Measurements from ENCODE around the gene ERO1B. TPM values are rescaled to one million over a fixed set of nuclear protein-coding genes. Genes with fewer than 3 reads are reported as not detected.
A peak's percentile ranks its signal among the peaks of the same experiment; 100 is the strongest.

ERO1B gene
- total and polyA plus RNA-seq, 4 donors: 6.2 to 14.3 (median 9.3) TPM

DNA sequence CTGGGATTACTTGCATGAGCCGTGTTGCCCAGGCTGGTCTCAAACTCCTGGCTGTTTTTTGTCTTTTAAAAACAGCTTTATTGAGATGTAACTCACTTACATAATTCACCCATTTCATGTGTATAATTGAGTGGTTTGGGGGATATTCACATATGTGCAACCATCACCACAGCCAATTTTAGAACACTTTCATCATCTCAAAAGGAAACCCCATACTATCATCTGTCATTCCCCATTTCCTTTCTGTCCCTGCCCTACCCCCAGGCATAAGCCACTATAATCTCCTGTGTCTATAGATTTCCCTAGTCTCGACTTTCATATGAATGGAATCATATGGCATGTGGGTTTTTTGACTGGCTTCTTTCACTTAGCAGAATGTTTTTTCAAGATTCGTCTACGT, 96.1 kb downstream of the ERO1B start:
- Histone ChIP-seq H3K27me3 (ENCODE audit: control insufficient read depth, insufficient read depth, low read length) (no peaks in the 10 kb centered on the region), H3K4me1 (ENCODE audit: control insufficient read depth, insufficient read depth, low read length) (no peaks in the 10 kb centered on the region), H3K4me3 (ENCODE audit: low read depth, low read length) (no peak overlapping the region), H3K27ac (ENCODE audit: low read depth, low read length) (no peak overlapping the region), H3K9me3 (ENCODE audit: control insufficient read depth, insufficient read depth, low read length) (no peaks in the 10 kb centered on the region), H3K36me3 (ENCODE audit: control insufficient read depth, insufficient read depth, low read length) (peaks cover 6% of the 10 kb centered on the region)
- WGBS (ENCODE audit: insufficient coverage): no CpG with 5 or more reads among the region's 4 CpGs
- DNase-seq (ENCODE audit: low read depth in 4 of 6, low spot score in 6 of 6): no peak

DNA sequence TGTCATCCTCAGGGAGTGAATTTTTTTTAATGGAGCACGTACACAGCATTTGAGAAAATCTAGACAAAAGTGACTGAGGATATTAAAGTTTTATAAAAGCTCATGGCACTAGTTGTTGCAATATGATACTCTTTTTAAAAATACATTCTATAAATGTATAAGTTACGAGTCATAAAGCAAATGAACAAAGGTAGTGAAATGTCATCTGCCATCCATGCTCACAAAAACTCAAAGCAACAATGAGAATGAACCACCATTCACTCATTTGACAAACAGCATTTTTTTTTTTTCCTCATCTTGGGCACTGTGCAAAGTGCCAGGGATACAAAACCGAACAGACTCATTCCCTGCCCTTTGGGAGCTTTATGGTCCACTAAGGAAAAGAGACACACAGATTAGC, 100.7 kb downstream of the ERO1B start:
- Histone ChIP-seq H3K27ac (ENCODE audit: low read depth, low read length) (no peak overlapping the region), H3K4me1 (ENCODE audit: control insufficient read depth, insufficient read depth, low read length) (peaks cover 5% of the 10 kb centered on the region), H3K4me3 (ENCODE audit: low read depth, low read length) (no peak overlapping the region), H3K36me3 (ENCODE audit: control insufficient read depth, insufficient read depth, low read length) (peaks cover 17% of the 10 kb centered on the region), H3K27me3 (ENCODE audit: control insufficient read depth, insufficient read depth, low read length) (no peaks in the 10 kb centered on the region), H3K9me3 (ENCODE audit: control insufficient read depth, insufficient read depth, low read length) (no peaks in the 10 kb centered on the region)
- no CpG with 5 or more reads among the region's 3 CpGs for WGBS (ENCODE audit: insufficient coverage)
- no peak for DNase-seq (ENCODE audit: low read depth in 4 of 6, low spot score in 6 of 6)

DNA sequence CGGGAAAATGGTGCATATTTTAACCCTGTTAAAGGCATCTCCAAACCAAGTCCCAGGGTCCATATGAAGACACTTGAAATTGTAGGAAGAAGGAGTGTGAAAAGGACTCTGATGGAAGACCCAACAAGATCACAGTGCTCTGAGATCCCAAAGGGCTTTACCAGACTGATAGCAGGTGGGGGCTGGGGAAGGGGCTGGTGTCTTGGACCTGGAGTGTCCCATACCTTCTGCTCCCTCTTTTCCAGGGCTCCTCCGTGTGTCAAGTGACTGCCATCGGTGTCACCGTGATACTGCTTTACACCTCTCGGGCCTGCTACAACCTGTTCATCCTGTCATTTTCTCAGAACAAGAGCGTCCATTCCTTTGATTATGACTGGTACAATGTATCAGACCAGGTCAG, 102.1 kb downstream of the ERO1B start:
- DNase-seq (ENCODE audit: low read depth in 4 of 6, low spot score in 6 of 6): no peak
- WGBS (ENCODE audit: insufficient coverage): 95% methylated on average over 6 of the region's 6 CpGs
- H3K27me3 ChIP-seq (ENCODE audit: control insufficient read depth, insufficient read depth, low read length): no peaks in the 10 kb centered on the region
- H3K27ac ChIP-seq (ENCODE audit: low read depth, low read length): no peak overlapping the region
- H3K4me1 ChIP-seq (ENCODE audit: control insufficient read depth, insufficient read depth, low read length): peaks cover 6% of the 10 kb centered on the region
- no peak overlapping the region for H3K4me3 ChIP-seq (ENCODE audit: low read depth, low read length)
- H3K9me3 ChIP-seq (ENCODE audit: control insufficient read depth, insufficient read depth, low read length): no peaks in the 10 kb centered on the region
- H3K36me3 ChIP-seq (ENCODE audit: control insufficient read depth, insufficient read depth, low read length): peaks cover 24% of the 10 kb centered on the region

DNA sequence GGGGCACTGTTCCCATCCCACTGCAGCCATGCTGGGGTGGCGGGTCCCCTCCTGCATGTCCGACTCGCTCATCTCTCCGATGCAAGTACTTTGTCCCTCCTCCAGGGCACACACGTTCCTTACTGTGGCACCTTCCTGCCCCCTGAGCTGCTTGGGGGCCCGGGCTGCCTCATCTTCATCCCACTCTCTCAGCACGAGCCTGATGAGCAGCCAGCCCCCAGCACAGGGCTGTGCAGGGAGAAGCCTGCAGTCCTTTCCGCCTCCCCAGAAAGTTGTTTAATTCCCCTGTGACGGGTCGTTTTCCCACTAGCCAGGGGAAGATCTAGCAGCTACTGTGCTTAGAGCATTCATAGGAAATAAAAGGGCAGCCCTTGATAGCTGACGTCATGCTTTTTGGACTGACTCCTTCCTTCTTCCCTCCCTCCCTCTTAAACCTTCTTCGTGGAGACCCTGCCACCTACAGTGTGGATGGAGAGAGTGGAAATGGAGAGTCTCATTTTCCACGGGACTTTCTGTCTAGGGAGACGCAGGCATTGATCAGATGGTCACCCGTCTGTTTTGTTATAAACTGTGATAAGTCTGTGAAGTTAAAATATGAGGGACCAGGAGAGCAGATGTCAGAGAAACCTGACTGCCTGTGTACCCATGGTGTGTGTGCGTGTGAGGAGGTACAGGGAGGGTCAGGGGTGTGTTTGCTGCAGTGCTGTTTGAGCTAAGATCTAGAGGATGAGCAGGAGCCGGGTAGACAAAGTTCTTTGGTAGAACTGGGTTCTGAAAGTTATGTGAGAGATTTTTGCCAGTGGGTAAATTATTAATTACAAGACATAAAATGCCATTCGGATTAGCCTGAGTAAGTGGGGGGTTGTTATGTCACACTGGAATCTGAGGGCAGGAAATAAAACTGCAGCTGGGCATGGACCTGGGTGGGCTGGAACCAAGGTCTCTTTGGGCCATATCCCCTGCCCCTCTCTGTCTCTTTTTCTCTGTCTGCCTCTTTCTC, 105.1 kb downstream of the ERO1B start:
- Histone ChIP-seq H3K27ac (ENCODE audit: low read depth, low read length) (no peak overlapping the region), H3K27me3 (ENCODE audit: control insufficient read depth, insufficient read depth, low read length) (no peaks in the 10 kb centered on the region), H3K4me1 (ENCODE audit: control insufficient read depth, insufficient read depth, low read length) (peaks cover 6% of the 10 kb centered on the region), H3K4me3 (ENCODE audit: low read depth, low read length) (no peak overlapping the region), H3K36me3 (ENCODE audit: control insufficient read depth, insufficient read depth, low read length) (peaks cover 22% of the 10 kb centered on the region), H3K9me3 (ENCODE audit: control insufficient read depth, insufficient read depth, low read length) (no peaks in the 10 kb centered on the region)
- DNase-seq (ENCODE audit: low read depth in 4 of 6, low spot score in 6 of 6): peak in 3 of 6 donors; percentile 6 to 49 (median 7)
- WGBS (ENCODE audit: insufficient coverage): 74% methylated on average over 13 of the region's 18 CpGs

DNA sequence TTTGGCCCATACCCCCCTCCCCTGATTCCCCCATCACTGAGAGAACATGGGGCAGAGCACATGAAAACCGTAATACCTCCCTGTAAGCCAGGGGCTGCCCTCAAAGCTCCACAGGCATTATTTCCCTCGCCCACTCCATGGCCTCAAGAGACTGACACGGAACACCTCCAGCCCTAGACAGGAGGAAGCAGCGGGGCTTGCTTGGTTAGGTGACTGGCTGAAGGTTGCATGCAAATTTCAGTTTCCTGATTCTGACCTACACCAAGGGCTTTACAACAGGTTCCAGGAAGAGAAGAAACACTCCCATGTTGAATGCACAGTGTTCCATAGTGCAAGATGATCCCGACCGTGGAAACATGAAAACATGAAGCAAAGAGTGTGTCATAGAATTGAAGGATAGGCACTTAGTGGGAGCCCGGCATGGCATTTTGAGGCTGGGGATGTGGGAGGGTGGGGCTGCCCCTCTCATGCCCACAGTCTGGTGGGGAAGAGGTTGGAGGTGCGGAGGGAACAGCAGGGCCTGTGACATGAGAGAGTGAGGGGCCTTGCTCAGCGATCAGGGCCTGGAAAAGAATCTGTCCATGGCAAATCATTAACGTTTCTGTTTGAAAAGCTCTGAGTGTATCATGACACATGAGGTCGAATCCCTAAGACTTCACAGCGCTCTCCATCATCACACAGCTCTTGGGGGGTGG, 106.0 kb downstream of the ERO1B start:
- H3K27me3 ChIP-seq (ENCODE audit: control insufficient read depth, insufficient read depth, low read length): no peaks in the 10 kb centered on the region
- 79% methylated on average over 10 of the region's 12 CpGs for WGBS (ENCODE audit: insufficient coverage)
- H3K36me3 ChIP-seq (ENCODE audit: control insufficient read depth, insufficient read depth, low read length): peaks cover 22% of the 10 kb centered on the region

DNA sequence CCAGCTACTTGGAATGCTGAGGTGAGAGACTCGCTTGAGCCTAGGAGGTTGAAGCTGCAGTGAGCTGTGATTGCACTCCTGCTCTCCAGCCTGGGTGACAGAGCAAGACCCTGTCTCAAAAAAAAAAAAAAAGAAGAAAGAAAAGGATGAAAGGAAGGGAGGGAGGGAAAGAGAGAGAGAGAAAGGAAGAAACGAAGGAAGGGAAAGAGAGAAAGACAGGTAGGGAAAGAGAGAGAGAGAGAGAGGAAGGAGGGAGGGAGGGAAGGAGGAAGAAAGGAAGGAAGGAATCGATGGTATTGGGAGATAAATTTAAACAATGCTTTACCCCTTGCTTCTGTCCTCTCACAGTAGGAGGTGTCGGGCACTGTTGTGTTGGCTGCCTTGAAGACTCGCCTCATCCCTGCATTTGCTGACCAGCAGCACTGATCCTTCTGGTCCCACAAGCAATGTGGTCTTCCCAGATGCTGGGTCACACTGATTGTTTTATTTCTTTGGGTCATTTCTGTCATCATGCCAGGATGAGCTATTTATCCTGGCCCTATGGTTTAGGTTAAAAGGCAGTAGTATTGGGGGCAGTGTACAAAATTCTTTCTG, 108.5 kb downstream of the ERO1B start:
- no peaks in the 10 kb centered on the region for H3K9me3 ChIP-seq (ENCODE audit: control insufficient read depth, insufficient read depth, low read length)
- no peak overlapping the region for H3K4me3 ChIP-seq (ENCODE audit: low read depth, low read length)
- H3K27ac ChIP-seq (ENCODE audit: low read depth, low read length): no peak overlapping the region
- WGBS (ENCODE audit: insufficient coverage): 78% methylated on average over 4 of the region's 5 CpGs
- no peaks in the 10 kb centered on the region for H3K27me3 ChIP-seq (ENCODE audit: control insufficient read depth, insufficient read depth, low read length)
- H3K36me3 ChIP-seq (ENCODE audit: control insufficient read depth, insufficient read depth, low read length): peaks cover 17% of the 10 kb centered on the region
- peaks cover 6% of the 10 kb centered on the region for H3K4me1 ChIP-seq (ENCODE audit: control insufficient read depth, insufficient read depth, low read length)
- no peak for DNase-seq (ENCODE audit: low read depth in 4 of 6, low spot score in 6 of 6)

More for the DNA sequence above, 106.0 kb downstream of the ERO1B start:
- no peak overlapping the region for H3K4me3 ChIP-seq (ENCODE audit: low read depth, low read length)
- no peak for DNase-seq (ENCODE audit: low read depth in 4 of 6, low spot score in 6 of 6)
- H3K4me1 ChIP-seq (ENCODE audit: control insufficient read depth, insufficient read depth, low read length): peaks cover 6% of the 10 kb centered on the region
- no peak overlapping the region for H3K27ac ChIP-seq (ENCODE audit: low read depth, low read length)
- no peaks in the 10 kb centered on the region for H3K9me3 ChIP-seq (ENCODE audit: control insufficient read depth, insufficient read depth, low read length)

DNA sequence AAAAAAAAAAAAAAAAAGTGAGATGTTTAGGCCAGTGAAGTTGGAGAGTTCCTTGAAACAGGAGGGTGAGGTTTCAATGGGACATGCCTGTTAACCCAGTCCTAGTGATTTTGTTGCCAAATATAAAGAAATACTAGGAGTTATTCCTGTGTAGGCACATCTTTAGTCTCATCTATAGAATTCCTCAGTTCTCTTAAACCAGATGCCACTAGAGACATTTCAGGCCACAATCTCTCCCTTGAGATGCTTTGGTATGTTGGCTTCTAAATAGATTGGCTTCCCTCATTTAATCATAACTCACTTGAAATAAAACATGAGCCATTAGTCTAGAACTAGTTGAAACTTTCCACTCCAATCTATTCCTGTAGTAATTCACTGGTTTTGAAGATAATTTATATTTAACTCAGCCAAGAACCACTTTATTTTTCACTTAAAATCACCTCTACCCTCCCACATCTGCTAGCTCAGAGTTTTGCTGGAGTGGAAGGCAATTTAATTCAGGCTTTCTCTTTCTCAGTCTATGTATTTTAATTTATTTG, 109.6 kb downstream of the ERO1B start:
- no peaks in the 10 kb centered on the region for H3K9me3 ChIP-seq (ENCODE audit: control insufficient read depth, insufficient read depth, low read length)
- H3K27me3 ChIP-seq (ENCODE audit: control insufficient read depth, insufficient read depth, low read length): no peaks in the 10 kb centered on the region
- peaks cover 17% of the 10 kb centered on the region for H3K36me3 ChIP-seq (ENCODE audit: control insufficient read depth, insufficient read depth, low read length)
- H3K4me1 ChIP-seq (ENCODE audit: control insufficient read depth, insufficient read depth, low read length): peaks cover 6% of the 10 kb centered on the region
- peak in 1 of 6 donors; percentile 26 for DNase-seq (ENCODE audit: low read depth in 4 of 6, low spot score in 6 of 6)
- H3K4me3 ChIP-seq (ENCODE audit: low read depth, low read length): no peak overlapping the region
- H3K27ac ChIP-seq (ENCODE audit: low read depth, low read length): no peak overlapping the region

DNA sequence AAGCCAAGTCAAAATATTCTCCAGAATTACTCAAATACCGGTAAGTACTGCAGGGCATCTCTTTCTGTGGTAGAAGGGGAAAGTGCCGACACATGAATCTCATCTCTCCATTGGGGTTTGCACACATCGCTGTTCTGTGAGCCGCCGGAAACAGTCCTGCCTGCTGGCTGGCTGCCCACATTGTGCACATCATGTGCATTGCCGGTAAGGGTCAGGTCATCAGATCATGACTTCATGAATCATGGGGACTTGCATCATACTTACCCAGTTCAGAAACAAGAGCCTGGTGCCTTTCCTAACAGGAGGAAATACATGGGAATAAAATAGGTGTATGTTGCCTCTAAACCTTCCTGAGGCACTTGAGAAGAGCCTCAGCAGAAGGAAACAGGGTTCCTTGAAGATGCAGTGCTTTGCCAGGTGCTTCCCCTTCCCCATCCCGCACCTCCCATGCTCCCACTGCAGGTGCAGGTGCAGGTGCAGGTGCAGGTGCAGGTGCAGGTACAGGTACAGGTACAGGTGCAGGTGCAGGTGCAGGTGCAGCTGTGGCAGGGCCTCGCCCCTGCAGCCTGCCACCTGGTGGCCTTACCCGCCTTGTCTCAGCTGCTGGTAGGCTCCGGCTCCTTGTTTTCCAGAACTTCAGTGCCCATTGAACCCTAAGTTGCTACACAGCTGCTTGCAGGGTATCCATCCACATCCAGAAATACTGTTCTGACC, 112.9 kb downstream of the ERO1B start:
- no peak overlapping the region for H3K4me3 ChIP-seq (ENCODE audit: low read depth, low read length)
- DNase-seq (ENCODE audit: low read depth in 4 of 6, low spot score in 6 of 6): no peak
- no peaks in the 10 kb centered on the region for H3K27me3 ChIP-seq (ENCODE audit: control insufficient read depth, insufficient read depth, low read length)
- H3K27ac ChIP-seq (ENCODE audit: low read depth, low read length): no peak overlapping the region
- H3K4me1 ChIP-seq (ENCODE audit: control insufficient read depth, insufficient read depth, low read length): peaks cover 4% of the 10 kb centered on the region
- WGBS (ENCODE audit: insufficient coverage): 98% methylated on average over 4 of the region's 10 CpGs
- H3K36me3 ChIP-seq (ENCODE audit: control insufficient read depth, insufficient read depth, low read length): peaks cover 10% of the 10 kb centered on the region
- no peaks in the 10 kb centered on the region for H3K9me3 ChIP-seq (ENCODE audit: control insufficient read depth, insufficient read depth, low read length)

DNA sequence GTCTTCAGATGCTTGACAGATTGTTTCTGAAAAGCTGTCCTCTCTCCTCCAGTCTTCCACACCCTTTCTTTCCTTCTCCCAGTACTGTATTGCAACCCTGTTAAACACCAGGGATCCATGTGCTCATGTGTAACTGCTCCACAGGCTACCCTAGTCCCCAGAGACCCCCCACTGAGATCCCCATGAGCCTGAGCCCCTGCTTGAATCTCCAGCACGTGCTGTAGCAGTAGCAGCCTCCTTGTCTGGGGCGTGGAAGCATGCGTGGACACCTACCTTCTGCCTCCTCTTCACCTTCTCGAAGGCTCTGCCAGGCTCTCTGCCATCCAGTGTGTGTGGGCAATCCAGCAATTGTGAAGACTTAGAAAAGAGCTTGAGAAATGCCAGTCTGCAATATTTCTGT, 114.2 kb downstream of the ERO1B start:
- Histone ChIP-seq H3K4me3 (ENCODE audit: low read depth, low read length) (no peak overlapping the region), H3K27me3 (ENCODE audit: control insufficient read depth, insufficient read depth, low read length) (no peaks in the 10 kb centered on the region), H3K4me1 (ENCODE audit: control insufficient read depth, insufficient read depth, low read length) (peaks cover 4% of the 10 kb centered on the region), H3K27ac (ENCODE audit: low read depth, low read length) (no peak overlapping the region), H3K9me3 (ENCODE audit: control insufficient read depth, insufficient read depth, low read length) (no peaks in the 10 kb centered on the region), H3K36me3 (ENCODE audit: control insufficient read depth, insufficient read depth, low read length) (peaks cover 9% of the 10 kb centered on the region)
- DNase-seq (ENCODE audit: low read depth in 4 of 6, low spot score in 6 of 6): no peak
- 88% methylated on average over 4 of the region's 4 CpGs for WGBS (ENCODE audit: insufficient coverage)

Measured in spinal cord (tissue), 10 donors.